Uterus (tissue), 4 donors: ENCODE data around the gene PAFAH1B2. TPM values are rescaled to one million over a fixed set of nuclear protein-coding genes. Genes with fewer than 3 reads are reported as not detected.

ENCODE experiments used
- DNase-seq, 2 donors: peaks; one replicate each; pipeline ENCODE4 v3.0.0-alpha.2; 2019 to 2020
- H3K27ac ChIP-seq, 2 donors: fragments of 200-600 bp; sonication (generic); 1 replicate in 1 of 2; 2 replicates in 1 of 2; pipeline ENCODE4 v1.5.1; 2016 to 2018
- H3K27me3 ChIP-seq, 2 donors: fragments of 200-600 bp; sonication (generic); one replicate each; pipeline ENCODE4 v1.5.1; 2018 to 2019; ENCODE audit warnings: control low read depth in 1 of 2
- H3K36me3 ChIP-seq, 2 donors: fragments of 200-600 bp; sonication (generic); one replicate each; pipeline ENCODE4 v1.5.1; 2019; ENCODE audit warnings: control low read depth in 1 of 2
- H3K4me1 ChIP-seq, 2 donors: fragments of 200-600 bp; sonication (generic); one replicate each; pipeline ENCODE4 v1.5.1; 2018 to 2019; ENCODE audit warnings: control low read depth in 1 of 2
- H3K4me3 ChIP-seq, 2 donors: fragments of 200-600 bp; sonication (generic); 1 replicate in 1 of 2; 2 replicates in 1 of 2; pipeline ENCODE4 v1.5.1; 2018 to 2019; ENCODE audit warnings: mild to moderate bottlenecking in 1 of 2
- H3K9me3 ChIP-seq, 2 donors: fragments of 200-600 bp; sonication (generic); one replicate each; pipeline ENCODE4 v1.5.1; 2019; ENCODE audit warnings: control low read depth in 1 of 2
- CTCF ChIP-seq, 4 experiments: fragments of 200-600 bp in 2 of 4; fragments of 450-650 bp in 2 of 4; sonication (generic) in 2 of 4; IDR thresholded peaks; one replicate each; pipeline ENCODE4 v1.5.1; 2016 to 2019; ENCODE audit warnings: antibody characterized with exemption in 4 of 4, mild to moderate bottlenecking in 2 of 4, moderate library complexity in 1 of 4
- POLR2A ChIP-seq, 2 donors: fragments of 450-650 bp; IDR thresholded peaks; one replicate each; pipeline ENCODE4 v1.6.1; 2016; ENCODE audit warnings: antibody characterized with exemption in 2 of 2, mild to moderate bottlenecking in 1 of 2, moderate library complexity in 1 of 2
- intact Hi-C: fragments of 100-400 bp; cut with DNase I; formaldehyde crosslinking; loops from one replicate; pipeline ENCODE4 v1.15.1; 2023; ENCODE audit warnings: low total_unique reads
- total RNA-seq, 4 donors: library from RNA; depleted of rRNA in 3 of 4; stranded (reverse); fragments of >200 nt in 3 of 4; gene quantifications; one replicate each; pipeline versions ENCODE4 v1.1.0 to v1.2.4, GENCODE V29; 2014 to 2023
- donor health status: DM: yes; HTN: yes; CAD: no.

The PAFAH1B2 gene
- total RNA-seq, 4 donors from 2014 or later, result 62.8 to 154 (median 128) TPM

DNA sequence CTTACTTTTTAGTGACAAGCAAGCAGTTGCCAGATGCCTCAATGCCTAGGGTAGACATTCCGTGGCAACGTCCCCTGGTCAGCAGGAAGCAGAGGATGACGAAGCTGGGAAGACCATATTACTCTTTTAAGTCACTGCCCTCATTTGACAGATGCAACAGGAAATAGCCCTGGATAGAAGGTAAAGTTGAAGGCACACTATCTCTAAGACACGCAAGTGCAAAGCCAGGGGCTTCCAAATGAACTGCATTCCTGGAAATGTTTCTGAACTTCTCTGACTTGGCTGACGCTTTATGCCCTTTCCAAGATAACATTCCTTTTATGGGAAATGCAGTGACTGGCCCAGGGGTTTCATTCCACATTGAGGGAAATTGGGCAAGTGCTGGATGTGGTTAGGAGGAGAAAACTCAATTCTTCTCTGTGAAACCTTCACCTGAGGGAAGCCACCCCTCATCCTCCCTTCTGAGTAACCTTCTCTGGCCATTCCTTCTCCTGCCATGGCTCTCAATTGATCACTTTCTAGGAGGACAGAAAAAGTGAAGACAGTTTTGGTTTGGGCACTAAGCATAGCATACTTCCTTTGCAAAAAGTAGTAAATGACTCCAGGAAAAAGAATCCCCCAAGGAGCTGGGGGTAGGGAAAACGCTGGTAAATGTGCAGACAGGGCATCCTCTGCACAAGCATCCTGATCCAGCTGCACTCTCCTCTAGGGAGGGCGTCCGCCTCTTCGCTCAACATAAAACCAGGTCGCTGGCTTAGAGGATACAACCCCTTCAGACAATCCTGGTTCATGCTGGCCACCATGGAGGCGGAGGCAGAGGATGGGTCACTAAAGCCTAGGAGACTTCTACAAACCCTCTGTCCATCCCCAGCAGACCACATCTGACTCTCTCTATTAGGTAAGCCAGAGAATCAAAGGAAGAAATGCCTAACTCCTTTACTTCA lies 73.3 kb downstream of the PAFAH1B2 start:
- H3K9me3 ChIP-seq, result no peaks in the 10 kb centered on the region
- peak overlapping the region; percentile 93 to 94 for H3K27ac ChIP-seq
- no peaks in the 10 kb centered on the region for H3K27me3 ChIP-seq
- H3K4me1 ChIP-seq, result peaks cover 35% of the 10 kb centered on the region in 2 donors
- peak overlapping the region in 1 of 2 donors; percentile 6 for H3K4me3 ChIP-seq
- intact Hi-C loops, result no loop called here
- peak; percentile 30 to 60 for DNase-seq
- no peaks in the 10 kb centered on the region for H3K36me3 ChIP-seq
- TF ChIP-seq POLR2A (IDR thresholded peaks at IDR 0.05) (no peak), CTCF (IDR thresholded peaks at IDR 0.05) (no peak)

DNA sequence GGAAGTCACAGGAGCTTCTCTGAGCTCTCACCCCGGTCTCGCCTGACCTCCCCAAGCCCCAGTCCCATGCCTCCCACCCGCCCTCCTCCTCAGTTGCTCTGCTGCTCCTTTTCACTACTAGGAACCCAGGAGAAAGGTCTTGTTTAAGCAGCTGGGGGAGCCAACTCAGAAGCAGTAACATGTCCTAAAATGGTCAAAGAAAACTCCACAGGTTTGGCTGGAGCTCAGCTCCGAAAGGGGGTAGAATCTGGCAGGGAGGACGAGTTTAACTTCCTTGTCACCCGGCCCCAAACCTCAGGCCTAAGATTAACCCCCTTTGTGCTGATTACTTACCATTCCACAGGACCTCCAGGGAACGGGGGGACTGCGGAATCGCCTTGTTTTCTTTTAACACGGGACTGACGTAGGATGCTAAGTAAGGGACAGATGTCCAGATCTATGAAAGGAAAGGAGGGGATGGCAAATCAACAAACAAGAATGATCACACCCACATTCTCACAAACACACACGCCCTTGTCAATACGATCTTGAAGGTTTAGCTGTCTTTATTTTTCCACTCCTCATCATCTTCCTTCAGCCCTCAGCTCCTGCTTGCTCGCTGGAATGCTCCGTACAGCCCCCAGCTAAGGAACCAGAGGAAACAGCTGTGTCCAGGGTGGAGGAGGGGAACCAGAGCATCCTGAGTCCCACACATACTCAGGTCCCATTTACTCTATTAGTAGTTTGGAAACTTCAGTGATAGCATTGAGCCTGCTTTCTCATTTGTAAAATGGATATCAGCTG lies 74.2 kb downstream of the PAFAH1B2 start:
- Histone ChIP-seq H3K27ac (peak overlapping the region; percentile 93 to 94), H3K36me3 (no peaks in the 10 kb centered on the region), H3K4me3 (peak overlapping the region in 1 of 2 donors; percentile 6), H3K9me3 (no peaks in the 10 kb centered on the region), H3K4me1 (peaks cover 35 to 40% of the 10 kb centered on the region in 2 donors), H3K27me3 (no peaks in the 10 kb centered on the region)
- intact Hi-C loops, result no loop called here
- peak in 1 of 2 donors; percentile 20 for TF ChIP-seq POLR2A (IDR thresholded peaks at IDR 0.05)
- TF ChIP-seq CTCF (IDR thresholded peaks at IDR 0.05), result no peak
- peak; percentile 76 to 85 for DNase-seq

GRCh38 chr11:117219001-117219400 lies 74.9 kb downstream of the PAFAH1B2 start:
- TF ChIP-seq POLR2A (IDR thresholded peaks at IDR 0.05) (no peak), CTCF (IDR thresholded peaks at IDR 0.05) (no peak)
- peaks cover 35 to 40% of the 10 kb centered on the region in 2 donors for H3K4me1 ChIP-seq
- DNase-seq, result peak in 1 of 2 donors; percentile 38
- no peak overlapping the region for H3K4me3 ChIP-seq
- peak overlapping the region; percentile 93 to 94 for H3K27ac ChIP-seq
- intact Hi-C loops, result no loop called here
- H3K36me3 ChIP-seq, result no peaks in the 10 kb centered on the region
- H3K27me3 ChIP-seq, result no peaks in the 10 kb centered on the region
- no peaks in the 10 kb centered on the region for H3K9me3 ChIP-seq

DNA sequence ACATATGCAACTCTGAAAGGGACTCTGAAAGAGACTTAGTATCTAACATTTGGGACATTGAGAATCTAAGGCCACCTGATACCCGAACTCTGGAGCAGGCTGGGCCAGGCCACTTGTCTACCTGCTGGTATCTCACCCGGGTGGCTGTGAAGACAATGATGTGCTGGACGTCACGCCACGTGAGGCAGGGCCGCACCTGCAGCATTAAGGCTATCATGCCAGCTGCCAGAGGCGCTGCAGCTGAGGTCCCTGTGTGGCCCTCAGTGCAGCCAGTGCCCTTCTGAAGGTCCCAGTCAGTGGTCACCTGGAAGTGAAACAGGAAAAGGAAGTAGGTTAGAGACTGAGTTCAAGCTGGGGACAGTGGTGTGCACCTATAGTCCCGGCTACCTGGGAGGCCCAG lies 75.4 kb downstream of the PAFAH1B2 start:
- DNase-seq, result peak in 1 of 2 donors; percentile 25
- H3K9me3 ChIP-seq, result no peaks in the 10 kb centered on the region
- peaks cover 35 to 40% of the 10 kb centered on the region in 2 donors for H3K4me1 ChIP-seq
- no peak overlapping the region for H3K4me3 ChIP-seq
- intact Hi-C loops, result no loop called here
- peak overlapping the region; percentile 93 to 94 for H3K27ac ChIP-seq
- no peaks in the 10 kb centered on the region for H3K27me3 ChIP-seq
- no peaks in the 10 kb centered on the region for H3K36me3 ChIP-seq
- TF ChIP-seq CTCF (IDR thresholded peaks at IDR 0.05), result no peak
- TF ChIP-seq POLR2A (IDR thresholded peaks at IDR 0.05), result no peak
